Left ventricle myocardium inferior (tissue), 1 donor: ENCODE measurements around the gene LRRC7. TPM values are rescaled to one million over a fixed set of nuclear protein-coding genes. Genes with fewer than 3 reads are reported as not detected.
"Not testable (repeated sequence)": the region's sequence is repeated elsewhere in the genome, so short reads cannot be mapped to it uniquely, and the experiment has no call there.

Source experiments
- DNase-seq: peaks from one replicate; pipeline ENCODE4 v3.0.0-alpha.2; 2020
- H3K27ac ChIP-seq: fragments of 200-600 bp; replicated peaks from 2 replicates; pipeline ENCODE4 v1.8.0; 2021
- H3K27me3 ChIP-seq: fragments of 200-600 bp; 2 replicates; pipeline ENCODE4 v1.8.0; 2021; ENCODE audit warnings: low read depth
- H3K36me3 ChIP-seq: fragments of 200-600 bp; 2 replicates; pipeline ENCODE4 v1.8.0; 2021
- H3K4me1 ChIP-seq: fragments of 200-600 bp; 2 replicates; pipeline ENCODE4 v1.8.0; 2021
- H3K4me3 ChIP-seq: fragments of 200-600 bp; 2 replicates; pipeline ENCODE4 v1.8.0; 2021; ENCODE audit warnings: mild to moderate bottlenecking, moderate library complexity
- H3K9me3 ChIP-seq: fragments of 200-600 bp; replicated peaks from 2 replicates; pipeline ENCODE4 v1.8.0; 2021
- CTCF ChIP-seq: fragments of 200-600 bp; IDR thresholded peaks from 2 replicates; pipeline ENCODE4 v1.8.0; 2021; ENCODE audit warnings: antibody characterized with exemption, mild to moderate bottlenecking, borderline replicate concordance
- intact Hi-C: fragments of 100-400 bp; cut with micrococcal nuclease; formaldehyde crosslinking; loops from one replicate; pipeline ENCODE4 v1.11.0; 2022
- total RNA-seq: library from RNA; stranded (reverse); fragmentation: NEBNext Ultra II Directional; extraction: Animal tissue kit (Norgen Biotek cat#: 25700); gene quantifications from one replicate; pipeline ENCODE4 v1.2.1, GENCODE V29; 2021
- donor health status: DM: no; HTN: yes; CAD: no; lungs with severe emphysema.

Gene LRRC7
- total RNA-seq, 1 donor from 2014 or later: 0.44 TPM

- H3K27me3 ChIP-seq: no peaks in the 10 kb centered on the region
- DNase-seq: no peak
- intact Hi-C loops: no loop called here
- no peak overlapping the region for H3K4me3 ChIP-seq
- no peak for TF ChIP-seq CTCF
- no peaks in the 10 kb centered on the region for H3K36me3 ChIP-seq
- H3K27ac ChIP-seq: no peak overlapping the region
- peaks cover 28% of the 10 kb centered on the region for H3K9me3 ChIP-seq
- H3K4me1 ChIP-seq: no peaks in the 10 kb centered on the region
Observed at GRCh38 chr1:69947837-69948236, 380.1 kb downstream of the LRRC7 start.

DNA sequence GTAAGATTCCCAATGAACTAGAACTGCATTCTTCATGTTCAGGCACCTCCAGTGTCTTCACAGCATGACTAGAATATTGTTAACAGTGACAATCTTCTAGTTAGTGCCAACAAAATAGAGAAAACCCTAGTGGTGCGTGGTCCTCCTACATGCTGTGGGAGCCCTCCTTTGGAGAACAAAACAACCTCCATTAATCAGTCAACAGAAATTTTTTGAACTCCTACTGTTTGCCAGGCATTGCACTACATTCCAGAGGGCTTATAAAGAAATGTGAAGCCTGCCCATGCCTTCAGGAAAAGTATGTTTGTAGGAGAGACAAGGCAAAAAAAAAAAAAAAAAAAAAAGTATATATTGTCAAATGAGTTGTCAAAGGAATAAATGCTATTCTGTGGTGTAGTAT, 385.0 kb downstream of the LRRC7 start:
- Histone ChIP-seq H3K36me3 (no peaks in the 10 kb centered on the region), H3K27me3 (no peaks in the 10 kb centered on the region), H3K9me3 (no peaks in the 10 kb centered on the region), H3K4me1 (no peaks in the 10 kb centered on the region), H3K27ac (no peak overlapping the region), H3K4me3 (no peak overlapping the region)
- TF ChIP-seq CTCF: no peak
- DNase-seq: no peak
- intact Hi-C loops: no loop called here

DNA sequence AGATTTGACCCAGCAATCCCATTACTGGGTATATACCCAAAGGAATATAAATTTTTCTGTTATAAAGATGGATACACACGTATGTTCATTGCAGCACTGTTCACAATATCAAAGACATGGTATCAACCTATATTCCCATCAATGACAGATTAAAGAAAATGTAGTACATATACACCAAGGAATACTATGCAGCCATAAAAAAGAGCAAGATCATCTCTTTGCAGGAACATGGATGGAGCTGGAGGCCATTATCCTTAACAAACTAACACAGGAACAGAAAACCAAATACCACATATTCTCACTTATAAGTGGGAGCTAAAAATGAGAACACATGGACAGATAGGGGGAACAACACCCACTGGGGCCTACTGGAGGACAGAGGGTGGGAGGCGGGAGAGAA, 394.7 kb downstream of the LRRC7 start:
- H3K27me3 ChIP-seq, DNase-seq, H3K9me3 ChIP-seq, intact Hi-C loops, H3K36me3 ChIP-seq, H3K27ac ChIP-seq, H3K4me3 ChIP-seq, H3K4me1 ChIP-seq: not testable (repeated sequence)

- Histone ChIP-seq H3K27ac (no peak overlapping the region), H3K4me1 (no peaks in the 10 kb centered on the region), H3K36me3 (no peaks in the 10 kb centered on the region), H3K9me3 (peaks cover 35% of the 10 kb centered on the region), H3K27me3 (no peaks in the 10 kb centered on the region), H3K4me3 (no peak overlapping the region)
- no peak for TF ChIP-seq CTCF
- no peak for DNase-seq
- intact Hi-C loops: no loop called here
Observed at GRCh38 chr1:69967245-69967766, 399.6 kb downstream of the LRRC7 start.

- Histone ChIP-seq H3K27me3 (no peaks in the 10 kb centered on the region), H3K9me3 (peaks cover 6% of the 10 kb centered on the region), H3K27ac (no peak overlapping the region), H3K4me3 (no peak overlapping the region), H3K4me1 (no peaks in the 10 kb centered on the region), H3K36me3 (no peaks in the 10 kb centered on the region)
- intact Hi-C loops: no loop called here
- no peak for DNase-seq
- no peak for TF ChIP-seq CTCF
Observed at GRCh38 chr1:69976896-69977295, 409.2 kb downstream of the LRRC7 start.

DNA sequence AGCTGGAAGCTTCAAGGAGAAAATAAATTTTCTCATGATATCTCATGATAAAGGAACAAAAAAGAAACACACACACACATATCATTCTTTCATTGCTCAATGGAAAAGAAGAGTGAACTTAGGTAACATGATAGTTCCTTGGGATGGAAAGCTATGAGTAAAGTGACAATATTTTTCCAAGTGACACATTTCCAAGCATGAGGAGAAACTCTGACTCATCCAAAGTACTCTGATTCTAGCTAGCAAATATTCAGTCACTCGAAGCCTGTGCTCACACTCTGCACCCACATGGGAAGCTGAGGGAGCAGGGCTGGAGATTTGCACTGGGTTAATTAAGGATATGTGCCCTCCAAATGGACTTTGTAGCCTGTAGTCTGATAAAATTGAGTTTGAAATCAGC, 415.3 kb downstream of the LRRC7 start:
- Histone ChIP-seq H3K4me1 (no peaks in the 10 kb centered on the region), H3K27me3 (no peaks in the 10 kb centered on the region), H3K27ac (no peak overlapping the region), H3K9me3 (no peaks in the 10 kb centered on the region), H3K4me3 (no peak overlapping the region), H3K36me3 (no peaks in the 10 kb centered on the region)
- no peak for DNase-seq
- intact Hi-C loops: no loop called here
- no peak for TF ChIP-seq CTCF
